ENCODE data around the gene ORAI1. TPM values are rescaled to one million over a fixed set of nuclear protein-coding genes. Genes with fewer than 3 reads are reported as not detected.
A peak's percentile ranks its signal among the peaks of the same experiment; 100 is the strongest.

The ORAI1 gene
- total and polyA plus RNA-seq, 2 of the 13 experiments (the other 11 are each of a cell fraction or from before 2014, with no cell fraction given): 9.2 to 17.2 TPM

DNA sequence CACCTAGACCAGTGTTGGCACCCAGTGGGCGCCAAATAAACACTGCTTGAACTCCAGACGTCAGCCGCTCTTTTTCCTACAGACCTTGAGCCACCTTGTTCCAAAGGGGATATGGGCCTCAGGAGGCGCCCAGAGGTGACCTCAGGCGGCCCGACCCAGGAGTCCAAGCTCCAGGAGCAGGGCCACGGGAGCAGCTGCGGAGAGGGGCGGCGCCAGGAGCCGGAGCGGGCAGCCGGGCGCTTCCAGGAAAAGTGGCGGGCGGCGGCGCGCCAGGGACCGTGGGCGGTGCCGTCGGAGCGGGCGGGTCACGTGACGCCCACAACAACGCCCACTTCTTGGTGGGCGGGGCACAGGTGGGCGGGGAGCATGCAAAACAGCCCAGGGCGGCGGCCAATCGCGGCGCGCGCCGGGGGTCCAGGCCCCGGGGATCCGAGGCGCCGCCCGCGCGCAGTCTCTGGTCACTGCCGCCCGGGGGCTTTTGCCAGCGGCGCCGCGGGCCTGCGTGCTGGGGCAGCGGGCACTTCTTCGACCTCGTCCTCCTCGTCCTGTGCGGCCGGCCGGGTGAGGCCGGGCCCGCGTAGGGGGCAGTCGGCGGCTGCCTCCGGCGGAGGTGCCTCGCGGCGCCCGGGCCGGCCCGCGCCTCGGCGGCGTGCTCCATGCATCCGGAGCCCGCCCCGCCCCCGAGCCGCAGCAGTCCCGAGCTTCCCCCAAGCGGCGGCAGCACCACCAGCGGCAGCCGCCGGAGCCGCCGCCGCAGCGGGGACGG is at the start of gene ORAI1 (continued):
- peak; percentile 92; the same call in 1 of the 2 replicates for TF ChIP-seq NFKB2 (CRISPR knock-in tag; IDR thresholded peaks at IDR 0.05; ENCODE audit: borderline replicate concordance)
- TF ChIP-seq, protein P1, sequence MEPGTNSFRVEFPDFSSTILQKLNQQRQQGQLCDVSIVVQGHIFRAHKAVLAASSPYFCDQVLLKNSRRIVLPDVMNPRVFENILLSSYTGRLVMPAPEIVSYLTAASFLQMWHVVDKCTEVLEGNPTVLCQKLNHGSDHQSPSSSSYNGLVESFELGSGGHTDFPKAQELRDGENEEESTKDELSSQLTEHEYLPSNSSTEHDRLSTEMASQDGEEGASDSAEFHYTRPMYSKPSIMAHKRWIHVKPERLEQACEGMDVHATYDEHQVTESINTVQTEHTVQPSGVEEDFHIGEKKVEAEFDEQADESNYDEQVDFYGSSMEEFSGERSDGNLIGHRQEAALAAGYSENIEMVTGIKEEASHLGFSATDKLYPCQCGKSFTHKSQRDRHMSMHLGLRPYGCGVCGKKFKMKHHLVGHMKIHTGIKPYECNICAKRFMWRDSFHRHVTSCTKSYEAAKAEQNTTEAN (CRISPR knock-in tag; conservative IDR thresholded peaks at IDR 0.05): 0 out of 2 replicates have a peak, but pooled peaks have one; percentile 29
- TF ChIP-seq, protein P2, sequence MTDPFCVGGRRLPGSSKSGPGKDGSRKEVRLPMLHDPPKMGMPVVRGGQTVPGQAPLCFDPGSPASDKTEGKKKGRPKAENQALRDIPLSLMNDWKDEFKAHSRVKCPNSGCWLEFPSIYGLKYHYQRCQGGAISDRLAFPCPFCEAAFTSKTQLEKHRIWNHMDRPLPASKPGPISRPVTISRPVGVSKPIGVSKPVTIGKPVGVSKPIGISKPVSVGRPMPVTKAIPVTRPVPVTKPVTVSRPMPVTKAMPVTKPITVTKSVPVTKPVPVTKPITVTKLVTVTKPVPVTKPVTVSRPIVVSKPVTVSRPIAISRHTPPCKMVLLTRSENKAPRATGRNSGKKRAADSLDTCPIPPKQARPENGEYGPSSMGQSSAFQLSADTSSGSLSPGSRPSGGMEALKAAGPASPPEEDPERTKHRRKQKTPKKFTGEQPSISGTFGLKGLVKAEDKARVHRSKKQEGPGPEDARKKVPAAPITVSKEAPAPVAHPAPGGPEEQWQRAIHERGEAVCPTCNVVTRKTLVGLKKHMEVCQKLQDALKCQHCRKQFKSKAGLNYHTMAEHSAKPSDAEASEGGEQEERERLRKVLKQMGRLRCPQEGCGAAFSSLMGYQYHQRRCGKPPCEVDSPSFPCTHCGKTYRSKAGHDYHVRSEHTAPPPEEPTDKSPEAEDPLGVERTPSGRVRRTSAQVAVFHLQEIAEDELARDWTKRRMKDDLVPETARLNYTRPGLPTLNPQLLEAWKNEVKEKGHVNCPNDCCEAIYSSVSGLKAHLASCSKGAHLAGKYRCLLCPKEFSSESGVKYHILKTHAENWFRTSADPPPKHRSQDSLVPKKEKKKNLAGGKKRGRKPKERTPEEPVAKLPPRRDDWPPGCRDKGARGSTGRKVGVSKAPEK (CRISPR knock-in tag; IDR thresholded peaks at IDR 0.05; ENCODE audit: borderline replicate concordance): no peak
- no peak for TF ChIP-seq ZFP1 (CRISPR knock-in tag; IDR thresholded peaks at IDR 0.05)
- TF ChIP-seq PHF8 (CRISPR knock-in tag; IDR thresholded peaks at IDR 0.05): peak; percentile 59
- TF ChIP-seq ZSCAN9 (CRISPR knock-in tag; IDR thresholded peaks at IDR 0.05; ENCODE audit: borderline replicate concordance): no peak
- no peak for TF ChIP-seq CBFB (CRISPR knock-in tag; IDR thresholded peaks at IDR 0.05)
- TF ChIP-seq ZNF883 (CRISPR knock-in tag; IDR thresholded peaks at IDR 0.05; ENCODE audit: not compliant biosample characterization): no peak
- TF ChIP-seq, protein P3, sequence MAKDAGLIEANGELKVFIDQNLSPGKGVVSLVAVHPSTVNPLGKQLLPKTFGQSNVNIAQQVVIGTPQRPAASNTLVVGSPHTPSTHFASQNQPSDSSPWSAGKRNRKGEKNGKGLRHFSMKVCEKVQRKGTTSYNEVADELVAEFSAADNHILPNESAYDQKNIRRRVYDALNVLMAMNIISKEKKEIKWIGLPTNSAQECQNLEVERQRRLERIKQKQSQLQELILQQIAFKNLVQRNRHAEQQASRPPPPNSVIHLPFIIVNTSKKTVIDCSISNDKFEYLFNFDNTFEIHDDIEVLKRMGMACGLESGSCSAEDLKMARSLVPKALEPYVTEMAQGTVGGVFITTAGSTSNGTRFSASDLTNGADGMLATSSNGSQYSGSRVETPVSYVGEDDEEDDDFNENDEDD (CRISPR knock-in tag; IDR thresholded peaks at IDR 0.05; ENCODE audit: borderline replicate concordance): peak; percentile 73; the same call in 1 of the 2 replicates
- TF ChIP-seq, protein P4, sequence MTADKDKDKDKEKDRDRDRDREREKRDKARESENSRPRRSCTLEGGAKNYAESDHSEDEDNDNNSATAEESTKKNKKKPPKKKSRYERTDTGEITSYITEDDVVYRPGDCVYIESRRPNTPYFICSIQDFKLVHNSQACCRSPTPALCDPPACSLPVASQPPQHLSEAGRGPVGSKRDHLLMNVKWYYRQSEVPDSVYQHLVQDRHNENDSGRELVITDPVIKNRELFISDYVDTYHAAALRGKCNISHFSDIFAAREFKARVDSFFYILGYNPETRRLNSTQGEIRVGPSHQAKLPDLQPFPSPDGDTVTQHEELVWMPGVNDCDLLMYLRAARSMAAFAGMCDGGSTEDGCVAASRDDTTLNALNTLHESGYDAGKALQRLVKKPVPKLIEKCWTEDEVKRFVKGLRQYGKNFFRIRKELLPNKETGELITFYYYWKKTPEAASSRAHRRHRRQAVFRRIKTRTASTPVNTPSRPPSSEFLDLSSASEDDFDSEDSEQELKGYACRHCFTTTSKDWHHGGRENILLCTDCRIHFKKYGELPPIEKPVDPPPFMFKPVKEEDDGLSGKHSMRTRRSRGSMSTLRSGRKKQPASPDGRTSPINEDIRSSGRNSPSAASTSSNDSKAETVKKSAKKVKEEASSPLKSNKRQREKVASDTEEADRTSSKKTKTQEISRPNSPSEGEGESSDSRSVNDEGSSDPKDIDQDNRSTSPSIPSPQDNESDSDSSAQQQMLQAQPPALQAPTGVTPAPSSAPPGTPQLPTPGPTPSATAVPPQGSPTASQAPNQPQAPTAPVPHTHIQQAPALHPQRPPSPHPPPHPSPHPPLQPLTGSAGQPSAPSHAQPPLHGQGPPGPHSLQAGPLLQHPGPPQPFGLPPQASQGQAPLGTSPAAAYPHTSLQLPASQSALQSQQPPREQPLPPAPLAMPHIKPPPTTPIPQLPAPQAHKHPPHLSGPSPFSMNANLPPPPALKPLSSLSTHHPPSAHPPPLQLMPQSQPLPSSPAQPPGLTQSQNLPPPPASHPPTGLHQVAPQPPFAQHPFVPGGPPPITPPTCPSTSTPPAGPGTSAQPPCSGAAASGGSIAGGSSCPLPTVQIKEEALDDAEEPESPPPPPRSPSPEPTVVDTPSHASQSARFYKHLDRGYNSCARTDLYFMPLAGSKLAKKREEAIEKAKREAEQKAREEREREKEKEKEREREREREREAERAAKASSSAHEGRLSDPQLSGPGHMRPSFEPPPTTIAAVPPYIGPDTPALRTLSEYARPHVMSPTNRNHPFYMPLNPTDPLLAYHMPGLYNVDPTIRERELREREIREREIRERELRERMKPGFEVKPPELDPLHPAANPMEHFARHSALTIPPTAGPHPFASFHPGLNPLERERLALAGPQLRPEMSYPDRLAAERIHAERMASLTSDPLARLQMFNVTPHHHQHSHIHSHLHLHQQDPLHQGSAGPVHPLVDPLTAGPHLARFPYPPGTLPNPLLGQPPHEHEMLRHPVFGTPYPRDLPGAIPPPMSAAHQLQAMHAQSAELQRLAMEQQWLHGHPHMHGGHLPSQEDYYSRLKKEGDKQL (CRISPR knock-in tag; IDR thresholded peaks at IDR 0.05; ENCODE audit: low read depth): 0 out of 2 replicates have a peak, but pooled peaks have one; percentile 21
- no peak for TF ChIP-seq ZNF788 (CRISPR knock-in tag; IDR thresholded peaks at IDR 0.05; ENCODE audit: borderline replicate concordance)
- no peak for TF ChIP-seq MZF1 (CRISPR knock-in tag; IDR thresholded peaks at IDR 0.05; ENCODE audit: borderline replicate concordance)
- TF ChIP-seq RAD21 (CRISPR knock-in tag; IDR thresholded peaks at IDR 0.05): peak; percentile 52; the same call in 1 of the 2 replicates
- TF ChIP-seq ZNF33A (CRISPR knock-in tag; IDR thresholded peaks at IDR 0.05; ENCODE audit: borderline replicate concordance): no peak
- peak; percentile 49; the same call in 1 of the 2 replicates for TF ChIP-seq NCOR1 (IDR thresholded peaks at IDR 0.05; ENCODE audit: borderline replicate concordance, low read length)
- no peak for TF ChIP-seq ZNF615 (CRISPR knock-in tag; IDR thresholded peaks at IDR 0.05; ENCODE audit: borderline replicate concordance)
